ENCODE data around the gene PRX. TPM values are rescaled to one million over a fixed set of nuclear protein-coding genes. Genes with fewer than 3 reads are reported as not detected.

Gene PRX
- total and polyA plus RNA-seq, 2 donors from 2014 or later: 4.5 to 12.6 TPM

DNA sequence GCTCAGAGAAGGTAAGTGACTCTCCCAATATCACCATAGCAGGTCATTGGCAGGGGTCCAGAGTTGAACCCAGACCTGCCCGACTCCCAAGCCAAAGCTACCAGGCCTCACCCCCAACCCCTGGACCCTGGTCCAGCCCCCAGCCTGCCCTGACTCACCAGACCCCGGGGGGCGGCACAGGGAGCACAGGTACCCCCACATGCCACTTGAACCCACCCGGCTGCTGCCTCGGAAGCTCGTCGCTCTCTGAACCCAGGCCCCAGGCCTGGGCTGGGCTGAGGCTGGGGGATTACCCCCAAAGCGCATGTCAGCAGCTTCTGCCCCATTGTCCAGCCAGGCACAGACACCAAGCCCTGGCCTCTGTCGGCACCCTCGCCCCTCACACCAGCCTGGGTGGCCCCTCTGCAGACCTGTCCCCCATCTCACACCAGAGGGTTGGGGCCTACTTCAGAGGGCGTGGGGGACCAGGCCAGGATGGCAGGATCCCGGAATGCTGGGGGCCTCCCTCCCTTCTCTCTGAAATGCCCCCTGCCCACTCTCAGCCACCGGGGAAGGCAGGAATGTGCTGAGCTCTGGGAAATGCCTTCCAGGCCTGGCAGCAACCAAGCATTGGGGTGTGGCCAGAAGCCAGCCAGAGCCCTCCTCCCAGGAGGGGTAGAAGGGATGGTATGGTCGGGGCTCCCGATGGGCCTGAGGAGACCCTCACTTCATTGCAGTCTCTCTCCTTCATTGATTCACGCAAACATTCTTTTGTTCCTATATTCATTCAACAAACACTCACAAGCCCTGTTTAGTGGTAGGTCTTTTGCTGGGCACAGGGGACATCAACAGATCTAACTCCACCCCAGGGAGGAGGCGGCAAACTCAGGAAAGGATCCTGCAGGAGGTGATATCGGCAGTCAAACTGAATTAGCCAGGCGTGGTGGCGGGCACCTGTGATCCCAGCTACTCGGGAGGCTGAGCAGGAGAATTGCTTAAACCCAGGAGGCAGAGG lies 1.7 kb upstream of the PRX start:
- H3K4me3 ChIP-seq (ENCODE audit: low read length in 3 of 3): no peak overlapping the region
- TF ChIP-seq, protein P1, sequence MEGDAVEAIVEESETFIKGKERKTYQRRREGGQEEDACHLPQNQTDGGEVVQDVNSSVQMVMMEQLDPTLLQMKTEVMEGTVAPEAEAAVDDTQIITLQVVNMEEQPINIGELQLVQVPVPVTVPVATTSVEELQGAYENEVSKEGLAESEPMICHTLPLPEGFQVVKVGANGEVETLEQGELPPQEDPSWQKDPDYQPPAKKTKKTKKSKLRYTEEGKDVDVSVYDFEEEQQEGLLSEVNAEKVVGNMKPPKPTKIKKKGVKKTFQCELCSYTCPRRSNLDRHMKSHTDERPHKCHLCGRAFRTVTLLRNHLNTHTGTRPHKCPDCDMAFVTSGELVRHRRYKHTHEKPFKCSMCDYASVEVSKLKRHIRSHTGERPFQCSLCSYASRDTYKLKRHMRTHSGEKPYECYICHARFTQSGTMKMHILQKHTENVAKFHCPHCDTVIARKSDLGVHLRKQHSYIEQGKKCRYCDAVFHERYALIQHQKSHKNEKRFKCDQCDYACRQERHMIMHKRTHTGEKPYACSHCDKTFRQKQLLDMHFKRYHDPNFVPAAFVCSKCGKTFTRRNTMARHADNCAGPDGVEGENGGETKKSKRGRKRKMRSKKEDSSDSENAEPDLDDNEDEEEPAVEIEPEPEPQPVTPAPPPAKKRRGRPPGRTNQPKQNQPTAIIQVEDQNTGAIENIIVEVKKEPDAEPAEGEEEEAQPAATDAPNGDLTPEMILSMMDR (IDR thresholded peaks at IDR 0.05; ENCODE audit: borderline replicate concordance, extremely low read depth, insufficient read depth): no peak
- peaks cover 3 to 7% (median 5%) of the 10 kb centered on the region in 3 donors for H3K4me1 ChIP-seq (ENCODE audit: control insufficient read depth in 2 of 3, insufficient read depth in 2 of 3, low read depth in 1 of 3, low read length in 3 of 3)
- H3K9me3 ChIP-seq (ENCODE audit: control insufficient read depth in 2 of 3, insufficient read depth in 1 of 3, low read length in 3 of 3): no peaks in the 10 kb centered on the region
- H3K36me3 ChIP-seq (ENCODE audit: control insufficient read depth in 2 of 3, insufficient read depth in 3 of 3, low read length in 3 of 3): no peaks in the 10 kb centered on the region
- FAIRE-seq: no peak
- DNase-seq: peak in 3 of 5 donors; percentile 36 to 70 (median 55)
- intact Hi-C loops (cut with DNase I): no loop called here
- no peaks in the 10 kb centered on the region for H3K27me3 ChIP-seq (ENCODE audit: control insufficient read depth, insufficient read depth, low read length)
- H3K27ac ChIP-seq (ENCODE audit: low read depth in 2 of 2, low read length in 2 of 2): peak overlapping the region in 1 of 2 donors; percentile 32
- peak overlapping the region in 1 of 3 donors; percentile 34 for H3K9ac ChIP-seq (ENCODE audit: low read length in 3 of 3)

DNA sequence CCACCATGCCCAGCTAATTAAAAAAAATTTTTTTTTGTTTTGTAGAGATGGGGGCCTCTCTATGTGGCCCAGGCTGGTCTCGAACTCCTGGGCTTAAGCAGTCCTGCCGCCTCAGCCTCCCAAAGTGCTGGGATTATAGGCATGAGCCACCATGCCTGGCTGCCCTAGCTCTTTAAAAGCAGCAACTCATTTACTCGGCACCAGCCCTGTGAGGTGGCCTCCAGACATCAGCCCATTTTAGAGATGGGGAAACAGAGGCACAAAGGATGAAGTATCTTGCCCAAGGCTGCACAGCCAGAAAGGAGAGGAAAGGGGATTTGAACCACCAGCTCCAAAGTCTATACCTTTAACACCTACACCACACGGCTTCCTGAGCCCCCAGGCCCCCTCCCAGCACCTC lies 312 bp downstream of the PRX start:
- peak overlapping the region in 1 of 2 donors; percentile 11 for H3K27ac ChIP-seq (ENCODE audit: low read depth in 2 of 2, low read length in 2 of 2)
- TF ChIP-seq, protein P1 (IDR thresholded peaks at IDR 0.05; ENCODE audit: borderline replicate concordance, extremely low read depth, insufficient read depth): no peak
- H3K36me3 ChIP-seq (ENCODE audit: control insufficient read depth in 2 of 3, insufficient read depth in 3 of 3, low read length in 3 of 3): no peaks in the 10 kb centered on the region
- DNase-seq: no peak
- peaks cover 3 to 7% (median 5%) of the 10 kb centered on the region in 3 donors for H3K4me1 ChIP-seq (ENCODE audit: control insufficient read depth in 2 of 3, insufficient read depth in 2 of 3, low read depth in 1 of 3, low read length in 3 of 3)
- peak overlapping the region in 1 of 3 donors; percentile 37 for H3K4me3 ChIP-seq (ENCODE audit: low read length in 3 of 3)
- H3K9ac ChIP-seq (ENCODE audit: low read length in 3 of 3): peak overlapping the region in 2 of 3 donors; percentile 9 to 12
- H3K9me3 ChIP-seq (ENCODE audit: control insufficient read depth in 2 of 3, insufficient read depth in 1 of 3, low read length in 3 of 3): no peaks in the 10 kb centered on the region
- no peak for FAIRE-seq
- intact Hi-C loops (cut with DNase I): no loop called here
- H3K27me3 ChIP-seq (ENCODE audit: control insufficient read depth, insufficient read depth, low read length): no peaks in the 10 kb centered on the region

DNA sequence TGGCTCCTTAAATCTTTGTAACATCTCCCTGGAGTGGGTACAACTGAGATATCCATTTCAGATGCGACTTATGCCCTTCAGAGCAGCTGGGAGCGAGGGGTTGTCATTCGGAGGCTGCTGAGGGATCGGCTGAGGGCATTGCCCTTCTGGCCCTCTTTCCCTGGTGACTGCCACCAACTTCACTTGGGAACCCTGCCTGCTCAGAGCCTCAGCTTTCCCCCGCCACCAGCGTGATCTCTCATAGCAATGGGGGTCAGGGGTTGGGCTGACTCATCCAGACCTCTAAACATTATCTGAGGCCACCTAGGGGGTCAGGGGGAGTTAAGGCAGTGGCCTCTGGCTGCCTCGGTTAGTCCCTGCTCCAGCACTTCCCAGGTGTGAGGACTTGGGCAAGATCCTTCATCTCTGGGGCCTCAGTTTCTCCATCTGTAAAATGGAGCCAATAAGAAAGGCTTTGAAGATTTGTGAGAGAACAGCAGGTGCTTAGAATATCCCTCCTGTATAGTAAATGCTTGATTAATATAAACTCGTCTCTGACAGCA lies 1.1 kb downstream of the PRX start:
- Histone ChIP-seq H3K4me1 (ENCODE audit: control insufficient read depth in 2 of 3, insufficient read depth in 2 of 3, low read depth in 1 of 3, low read length in 3 of 3) (peaks cover 0 to 7% (median 2%) of the 10 kb centered on the region in 3 donors), H3K27ac (ENCODE audit: low read depth in 2 of 2, low read length in 2 of 2) (peak overlapping the region; percentile 36 to 55), H3K27me3 (ENCODE audit: control insufficient read depth, insufficient read depth, low read length) (no peaks in the 10 kb centered on the region), H3K36me3 (ENCODE audit: control insufficient read depth in 2 of 3, insufficient read depth in 3 of 3, low read length in 3 of 3) (no peaks in the 10 kb centered on the region), H3K9ac (ENCODE audit: low read length in 3 of 3) (peak overlapping the region in 1 of 3 donors; percentile 43), H3K9me3 (ENCODE audit: control insufficient read depth in 2 of 3, insufficient read depth in 1 of 3, low read length in 3 of 3) (no peaks in the 10 kb centered on the region), H3K4me3 (ENCODE audit: low read length in 3 of 3) (peak overlapping the region in 1 of 3 donors; percentile 3)
- no peak for DNase-seq
- intact Hi-C loops (cut with DNase I): no loop called here
- no peak for FAIRE-seq
- TF ChIP-seq, protein P1 (IDR thresholded peaks at IDR 0.05; ENCODE audit: borderline replicate concordance, extremely low read depth, insufficient read depth): no peak
